AG20443 (cell line): ENCODE results near the gene WNK4.
A peak's percentile ranks its signal among the peaks of the same experiment; 100 is the strongest.
"Not testable (repeated sequence)": the region's sequence is repeated elsewhere in the genome, so short reads cannot be mapped to it uniquely, and the experiment has no call there.

Experiments used
- DNase-seq: peaks from one replicate; pipeline ENCODE4 v3.0.0; 2012; ENCODE audit warnings: low spot score, mixed read lengths

WNK4 gene

DNA sequence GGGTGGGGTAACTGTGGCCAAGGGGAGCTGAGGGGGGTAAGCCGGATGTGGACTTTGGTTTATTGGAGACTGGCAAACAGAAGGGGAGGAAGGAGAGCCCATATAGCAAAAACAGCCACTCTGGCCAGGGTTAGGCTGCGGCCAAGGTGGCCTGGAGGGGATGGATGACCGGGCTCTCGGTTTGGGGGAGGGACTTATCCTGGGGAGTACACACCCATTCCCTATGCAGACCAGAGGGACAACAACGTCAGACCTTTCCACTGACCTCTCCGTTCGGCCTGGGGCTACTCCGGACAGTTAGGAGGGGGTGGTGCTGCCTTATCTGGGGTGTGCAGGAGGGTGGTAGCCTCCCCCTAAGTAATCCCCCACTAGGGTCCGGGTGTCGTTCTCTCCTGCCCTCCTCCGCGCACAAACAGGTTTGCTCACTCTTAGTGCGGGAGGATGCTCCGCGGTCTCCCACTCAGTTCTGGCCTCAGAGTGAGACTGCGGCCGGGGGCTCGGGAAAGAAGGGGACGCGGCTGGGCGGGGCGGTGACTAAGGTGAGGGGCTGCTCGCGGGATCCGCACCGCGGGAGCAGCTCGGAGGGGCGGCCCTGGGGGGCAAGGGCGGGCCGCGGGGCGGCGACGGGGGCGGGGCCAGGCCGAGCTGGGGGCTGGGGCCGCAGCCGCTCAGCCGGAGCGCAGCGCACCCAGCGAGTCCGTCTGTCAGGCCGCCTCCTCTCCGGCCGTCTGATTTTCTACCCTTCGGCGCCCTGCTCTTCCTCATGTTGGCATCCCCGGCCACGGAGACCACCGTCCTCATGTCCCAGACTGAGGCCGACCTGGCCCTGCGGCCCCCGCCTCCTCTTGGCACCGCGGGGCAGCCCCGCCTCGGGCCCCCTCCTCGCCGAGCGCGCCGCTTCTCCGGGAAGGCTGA lies at the start of gene WNK4:
TSS of gene WNK4 (plus strand) at position 675 of the 915 bp plus-strand sequence. CDS start at position 764, 89 bp downstream.
- peak; percentile 88 for DNase-seq

DNA sequence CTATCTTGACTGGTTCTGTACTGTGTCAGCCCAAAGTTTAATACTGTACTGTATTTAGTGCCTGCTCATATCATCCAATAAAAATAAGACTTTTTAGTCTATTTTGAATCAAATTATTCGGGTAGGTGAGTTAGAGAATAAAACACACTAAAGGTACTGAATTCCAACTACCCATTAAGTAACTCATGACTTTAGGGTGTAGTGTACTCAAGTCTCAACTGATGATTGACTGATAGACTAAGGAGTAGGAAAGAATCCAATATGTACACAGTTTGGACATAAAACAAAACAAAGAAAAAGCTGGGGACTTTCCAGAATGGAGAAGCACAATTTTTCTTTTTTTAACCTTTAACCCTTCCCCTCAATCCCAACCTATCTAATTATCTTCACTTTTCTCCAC lies 39.7 kb upstream of the WNK4 start:
- DNase-seq: no peak

DNA sequence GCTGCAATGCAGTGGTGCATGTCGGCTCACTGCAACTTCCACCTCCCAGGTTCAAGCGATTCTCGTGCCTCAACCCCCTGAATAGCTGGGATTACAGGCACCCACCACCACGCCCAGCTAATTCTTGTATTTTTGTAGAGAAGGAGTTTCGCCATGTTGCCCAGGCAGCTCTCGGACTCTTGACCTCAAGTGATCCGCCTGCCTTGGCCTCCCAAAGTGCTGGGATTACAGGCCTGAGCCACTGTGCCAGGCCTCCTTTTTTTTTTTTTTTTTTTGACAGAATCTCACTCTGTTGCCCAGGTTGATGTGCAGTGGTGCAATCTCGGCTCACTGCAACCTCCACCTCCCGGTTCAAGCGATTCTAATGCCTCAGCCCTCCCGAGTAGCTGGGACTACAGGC lies 37.5 kb upstream of the WNK4 start:
- DNase-seq: not testable (repeated sequence)

DNA sequence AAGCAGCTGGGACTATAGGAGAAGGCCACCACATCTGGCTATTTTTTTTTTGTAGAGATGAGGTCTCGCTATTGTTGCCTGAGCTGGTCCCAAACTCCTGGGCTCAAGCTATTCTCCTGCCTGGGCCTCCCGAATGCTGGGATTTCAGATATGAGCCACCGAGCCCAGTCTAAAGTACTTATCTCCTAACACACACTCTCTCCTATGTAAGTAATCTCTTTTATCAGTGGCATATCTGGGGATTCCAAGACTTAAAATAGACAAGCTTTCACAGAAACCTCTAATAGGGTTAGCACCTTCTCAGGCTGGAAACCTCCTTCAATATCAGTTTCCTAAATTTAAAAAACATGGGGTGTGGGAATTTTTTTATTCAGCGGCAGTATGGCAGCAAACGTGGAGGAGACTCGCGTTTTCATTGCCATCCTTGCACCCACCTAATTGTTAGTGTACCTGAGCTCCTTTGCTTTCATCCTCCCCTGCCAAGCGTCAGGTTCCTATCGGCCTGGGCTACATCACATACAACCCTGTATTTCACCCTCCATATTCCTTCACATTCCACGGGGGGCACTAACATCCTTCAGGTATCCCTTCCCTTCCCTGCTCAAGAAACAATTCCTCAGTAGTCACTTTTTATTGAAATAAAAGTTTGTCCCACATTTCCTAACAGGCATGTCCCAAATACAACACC lies 36.7 kb upstream of the WNK4 start:
- no peak for DNase-seq

DNA sequence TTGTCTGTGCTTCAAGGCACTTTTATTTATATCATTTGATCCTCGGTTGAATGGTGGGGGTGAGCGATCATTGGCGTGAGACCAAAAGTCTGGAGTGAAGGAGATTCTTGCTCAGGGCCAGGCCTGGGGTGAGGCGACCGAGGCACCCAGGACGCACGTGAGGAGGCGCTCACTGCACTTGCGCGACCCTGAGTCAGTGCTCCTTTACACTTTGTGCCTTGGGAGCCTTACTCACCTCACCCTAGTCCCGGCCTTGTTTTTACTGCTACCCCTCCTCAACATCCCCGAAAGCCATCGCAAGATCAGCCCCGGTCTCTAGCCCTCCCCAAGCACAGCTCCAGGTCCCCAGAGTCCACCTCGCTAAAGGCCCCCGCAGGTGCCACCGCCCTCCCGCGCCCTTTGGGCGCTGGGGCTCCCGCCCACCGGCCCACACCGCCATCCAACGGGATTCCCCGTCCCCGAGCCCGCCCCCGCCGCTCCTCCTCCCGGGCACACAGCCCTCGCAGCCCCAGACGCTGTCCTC lies 36.1 kb upstream of the WNK4 start:
- DNase-seq: peak; percentile 68

DNA sequence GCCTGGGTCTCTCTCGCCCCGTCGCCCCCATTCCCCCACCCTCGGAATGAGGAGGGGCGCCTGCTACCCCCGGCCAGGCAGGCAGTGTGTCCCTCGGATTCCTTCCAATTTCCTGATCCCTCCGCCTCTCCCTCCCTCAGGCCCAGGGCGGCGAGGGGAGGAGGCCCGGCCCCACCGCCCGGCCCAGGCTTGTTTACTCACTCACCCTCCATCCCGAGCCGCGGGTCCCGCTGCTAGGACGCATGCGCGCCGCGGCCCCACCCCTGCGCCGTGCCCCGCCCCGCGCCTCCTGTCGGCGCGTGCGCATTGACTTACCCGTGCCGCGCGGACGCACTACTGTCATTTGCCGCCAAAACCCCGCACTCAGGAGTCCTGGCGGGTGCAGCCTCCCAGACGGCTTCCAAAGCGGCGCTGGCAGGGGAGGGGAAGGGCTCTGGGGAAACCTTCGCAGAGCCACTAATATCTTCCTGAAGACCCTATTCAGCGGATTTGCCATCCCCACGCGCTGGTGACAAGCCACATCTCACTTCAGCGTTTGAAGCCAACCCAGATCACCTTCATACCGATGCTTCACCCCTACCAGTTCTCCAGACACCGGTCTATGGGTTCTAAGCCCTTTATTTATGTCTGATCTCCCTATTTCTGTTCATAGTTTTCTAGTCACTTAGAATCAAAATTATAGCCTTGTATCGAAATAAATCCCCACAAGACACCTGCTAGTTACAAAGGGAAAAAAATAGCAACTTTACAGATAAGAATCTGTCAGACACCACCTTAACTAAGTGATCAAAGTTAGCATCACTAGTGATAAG lies 35.4 kb upstream of the WNK4 start, which contains the start of gene EZH1:
TSS of gene EZH1 (minus strand) at position 235 of the 812 bp plus-strand sequence. CDS start 16,099 bp downstream, outside the sequence.
- peak; percentile 100 for DNase-seq

DNA sequence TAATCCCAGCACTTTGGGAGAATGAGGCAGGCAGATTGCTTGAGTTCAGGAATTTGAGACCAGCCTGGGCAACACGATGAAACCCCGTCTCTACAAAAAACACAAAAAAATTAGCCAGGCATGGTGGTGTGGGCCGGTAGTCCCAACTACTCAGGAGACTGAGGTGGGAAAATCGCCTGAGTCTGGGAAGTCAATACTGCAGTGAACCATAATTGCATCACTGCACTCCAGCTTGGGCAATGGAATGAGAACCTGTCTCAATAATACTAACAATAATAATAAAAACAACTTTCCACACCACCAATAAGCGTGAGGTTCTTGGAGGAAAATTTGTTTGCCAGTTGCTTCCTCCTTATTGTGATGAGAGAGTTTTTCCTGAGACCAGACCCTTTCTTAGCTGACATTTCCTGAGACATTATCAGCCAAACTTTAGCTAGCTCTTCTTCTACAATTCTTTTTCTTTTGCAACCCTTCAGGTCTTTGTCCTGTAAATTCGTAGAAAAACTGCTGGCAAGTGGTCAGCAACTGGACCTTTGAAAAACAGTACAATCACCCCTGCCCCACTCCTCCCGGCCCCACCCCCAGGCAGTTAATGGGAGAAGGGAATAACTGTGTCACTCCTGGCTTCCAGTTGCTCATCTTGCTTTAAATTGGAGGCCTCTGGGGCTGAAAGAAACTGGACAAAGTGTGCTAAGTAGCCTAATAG lies 32.1 kb upstream of the WNK4 start:
- DNase-seq: no peak

DNA sequence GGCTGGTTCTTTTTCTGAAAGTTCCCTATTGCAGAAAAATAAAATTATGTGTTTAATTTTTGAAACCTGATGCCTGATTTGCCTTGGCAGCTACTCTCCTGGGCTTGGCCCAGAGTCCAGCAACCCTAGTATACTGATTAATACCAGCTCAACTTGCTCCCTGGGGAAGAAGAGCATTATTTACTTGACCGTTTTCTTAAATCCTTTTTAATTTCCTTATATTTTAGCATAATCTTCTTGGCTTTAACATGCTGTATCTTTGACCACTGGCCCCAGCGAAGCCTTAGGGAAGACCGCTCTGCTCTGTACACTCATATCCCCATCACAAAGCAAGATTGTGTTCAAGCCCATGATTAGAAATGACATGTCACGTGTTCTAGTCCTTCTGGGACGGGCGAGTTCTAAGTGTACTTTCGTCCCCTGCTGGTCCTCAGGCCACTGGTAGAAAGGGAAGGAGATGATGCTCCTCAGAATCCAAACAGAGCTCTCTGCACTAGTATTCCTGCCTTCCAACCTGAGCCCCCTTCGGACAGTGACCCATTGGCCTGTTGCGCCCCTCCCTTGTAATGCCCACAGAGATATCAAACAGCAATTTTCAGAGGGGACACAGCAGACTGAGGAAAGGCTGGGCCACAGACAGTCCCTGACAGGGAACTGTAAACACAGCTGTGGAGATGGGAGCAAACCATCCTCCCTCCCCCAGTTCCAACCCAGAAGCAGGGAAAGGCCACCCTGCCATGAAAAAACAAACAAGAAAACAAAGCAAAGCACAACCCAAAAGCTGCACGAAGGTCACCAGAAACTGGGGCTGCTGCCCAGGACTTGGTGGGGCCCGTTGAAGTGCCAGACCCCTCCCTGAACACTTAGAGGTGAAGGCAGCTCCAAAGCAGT lies 31.3 kb upstream of the WNK4 start:
- no peak for DNase-seq

DNA sequence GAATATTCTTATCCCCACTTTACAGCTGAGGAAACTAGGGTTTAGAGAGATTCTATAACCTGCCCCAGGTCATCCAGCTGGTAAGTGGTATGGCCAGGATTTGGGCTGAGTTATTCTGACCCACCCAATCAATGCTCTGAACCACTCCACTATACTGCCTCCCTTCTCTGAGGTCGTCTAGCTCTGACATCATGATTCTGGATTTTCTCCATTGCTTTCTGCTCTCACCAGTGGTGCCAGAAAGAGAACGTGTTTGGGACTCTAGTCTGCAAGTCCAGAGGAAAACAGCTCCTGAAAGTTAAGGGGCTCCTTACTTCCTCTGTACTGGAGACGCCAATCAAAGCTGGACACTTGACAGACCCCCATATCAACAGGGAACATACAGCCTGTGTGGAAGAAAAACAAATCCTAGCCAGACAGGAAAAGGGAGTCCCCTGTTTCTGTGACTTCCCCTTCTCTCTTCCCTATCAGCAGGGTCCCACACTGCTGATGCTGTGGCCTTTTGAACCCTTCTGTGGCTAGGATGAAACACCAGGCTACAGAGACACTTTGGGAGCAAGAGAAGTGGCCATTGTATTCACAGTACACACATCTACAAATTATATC lies 29.6 kb upstream of the WNK4 start:
- no peak for DNase-seq

DNA sequence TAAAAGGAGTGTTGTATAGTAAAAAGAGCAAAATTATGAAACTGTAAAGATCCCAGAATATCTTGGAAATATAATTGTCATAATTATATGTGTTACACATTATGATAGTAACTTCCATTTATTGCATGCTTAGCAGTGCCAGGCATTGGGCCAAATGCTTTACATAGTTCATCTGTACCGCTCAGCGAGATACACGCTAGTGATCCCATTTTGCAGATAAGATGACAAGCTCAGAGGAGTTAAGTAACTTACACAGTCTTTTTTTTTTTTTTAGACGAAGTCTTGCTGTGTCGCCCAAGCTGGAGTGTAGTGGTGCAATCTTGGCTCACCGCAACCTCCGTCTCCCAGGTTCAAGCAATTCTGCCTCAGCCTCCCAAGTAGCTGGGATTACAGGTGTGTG lies 28.8 kb upstream of the WNK4 start:
- no peak for DNase-seq

DNA sequence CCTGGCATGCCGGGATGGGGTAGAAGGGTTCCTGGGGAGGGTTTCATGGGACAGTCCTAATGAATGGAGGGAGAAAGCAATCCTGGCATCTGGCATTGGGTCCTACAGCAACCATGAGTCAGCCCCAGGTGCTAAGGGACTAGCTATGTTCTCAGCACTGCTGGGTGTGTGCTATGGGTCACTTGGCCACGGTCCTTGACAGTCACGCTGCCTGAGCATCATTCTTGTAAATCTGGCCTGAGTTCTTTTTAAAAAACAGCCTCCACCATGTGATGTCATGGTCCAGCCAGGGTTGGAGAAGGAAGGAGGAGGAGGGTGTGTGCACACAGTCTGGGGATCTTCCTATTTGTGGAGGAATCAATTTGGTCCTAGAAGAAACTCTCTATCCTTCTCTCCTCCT lies 25.6 kb upstream of the WNK4 start:
- DNase-seq: peak; percentile 31

DNA sequence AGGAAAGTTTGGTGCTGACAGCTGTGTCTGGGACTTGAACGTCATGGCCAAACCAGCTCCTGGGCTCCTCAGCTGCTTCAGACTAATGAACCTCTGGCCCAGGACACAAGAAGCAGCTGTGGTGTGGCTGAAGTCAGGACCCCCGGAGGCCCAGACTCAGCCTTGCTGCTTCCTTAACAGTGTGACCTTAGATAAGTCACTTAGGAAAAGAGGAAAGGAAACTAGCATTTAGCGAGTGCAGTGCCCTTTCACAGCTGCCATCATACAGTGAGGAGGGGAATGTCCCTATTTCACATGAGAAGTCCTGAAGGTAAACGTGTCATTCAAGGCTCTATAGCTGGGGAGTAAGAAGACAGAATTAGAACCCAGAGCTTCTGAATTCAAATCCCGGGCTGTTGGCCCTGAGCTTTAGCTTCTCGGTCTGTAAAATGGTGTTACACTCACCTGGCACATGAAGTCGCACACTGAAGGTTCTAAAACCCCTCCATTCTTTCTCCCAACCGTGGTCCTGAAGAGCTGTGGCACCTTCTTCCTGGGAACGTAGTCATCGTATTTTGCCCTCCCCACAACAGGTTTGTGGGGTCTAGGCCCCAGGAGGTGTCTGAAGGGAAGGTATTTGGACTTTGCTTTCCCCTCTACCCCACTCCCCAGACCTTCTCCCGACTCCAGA lies 20.3 kb upstream of the WNK4 start:
- no peak for DNase-seq

DNA sequence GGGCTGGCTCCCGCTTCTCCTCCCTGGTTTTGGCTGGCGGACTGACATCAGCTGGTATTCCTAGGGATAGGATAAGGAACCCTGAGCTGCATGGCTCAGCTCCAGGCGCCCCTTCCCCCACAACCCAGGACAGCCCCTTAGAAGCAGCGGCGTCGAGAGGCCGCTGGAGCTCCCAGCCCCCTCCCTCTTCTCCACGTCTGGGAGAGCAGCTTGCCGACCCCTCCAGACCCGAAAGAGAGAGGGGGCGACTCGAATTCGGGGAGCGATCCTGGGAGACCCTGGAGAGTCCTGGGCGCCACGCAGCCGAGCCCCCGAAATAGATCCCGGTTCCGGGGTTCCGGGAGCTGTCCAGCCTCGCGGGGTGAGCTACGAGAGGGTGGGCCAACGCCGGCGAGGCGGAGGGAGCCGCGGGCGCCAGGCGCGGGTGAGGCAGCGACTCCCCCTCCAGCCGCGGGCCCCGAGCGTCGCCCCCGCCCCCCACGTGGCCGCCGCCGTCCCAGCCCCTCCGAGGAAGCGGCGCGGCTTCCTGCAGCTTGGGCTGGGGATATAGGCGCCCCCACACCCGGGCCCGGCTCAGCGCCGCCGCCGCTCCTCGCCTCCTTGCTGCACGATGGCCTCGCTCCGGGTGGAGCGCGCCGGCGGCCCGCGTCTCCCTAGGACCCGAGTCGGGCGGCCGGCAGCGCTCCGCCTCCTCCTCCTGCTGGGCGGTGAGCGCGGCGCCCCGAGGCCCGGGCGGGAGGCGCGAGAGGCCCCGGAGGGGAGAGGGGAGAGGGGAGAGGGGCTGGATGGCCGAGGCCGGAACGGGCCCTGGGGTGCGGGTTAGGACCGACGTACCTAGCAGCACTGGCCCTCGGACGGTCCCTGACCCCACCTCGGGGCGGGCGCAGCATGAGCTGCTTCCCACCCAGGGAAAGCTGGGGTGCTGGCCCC lies 19.5 kb upstream of the WNK4 start, which contains the start of gene RAMP2:
TSS of gene RAMP2 (plus strand) at position 576 of the 930 bp plus-strand sequence. CDS start at position 611, 35 bp downstream.
- DNase-seq: peak; percentile 53

DNA sequence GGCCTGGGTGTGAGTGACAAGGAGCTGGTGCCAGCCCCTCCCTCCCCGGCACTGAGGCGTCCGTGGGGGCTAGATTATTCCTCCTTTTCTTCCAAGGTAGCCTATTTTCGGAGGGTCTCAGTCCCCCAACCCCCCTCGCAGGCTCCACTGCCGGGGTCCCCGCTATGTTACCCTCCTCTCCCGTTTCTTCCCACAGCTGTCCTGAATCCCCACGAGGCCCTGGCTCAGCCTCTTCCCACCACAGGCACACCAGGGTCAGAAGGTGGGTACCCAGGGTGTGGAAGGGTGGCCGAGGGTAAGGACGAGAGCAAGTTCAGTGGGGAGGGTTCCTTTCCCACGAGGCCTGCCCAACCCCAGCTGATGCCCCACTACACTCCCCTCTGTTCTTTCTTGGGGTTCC lies 18.8 kb upstream of the WNK4 start:
- no peak for DNase-seq

DNA sequence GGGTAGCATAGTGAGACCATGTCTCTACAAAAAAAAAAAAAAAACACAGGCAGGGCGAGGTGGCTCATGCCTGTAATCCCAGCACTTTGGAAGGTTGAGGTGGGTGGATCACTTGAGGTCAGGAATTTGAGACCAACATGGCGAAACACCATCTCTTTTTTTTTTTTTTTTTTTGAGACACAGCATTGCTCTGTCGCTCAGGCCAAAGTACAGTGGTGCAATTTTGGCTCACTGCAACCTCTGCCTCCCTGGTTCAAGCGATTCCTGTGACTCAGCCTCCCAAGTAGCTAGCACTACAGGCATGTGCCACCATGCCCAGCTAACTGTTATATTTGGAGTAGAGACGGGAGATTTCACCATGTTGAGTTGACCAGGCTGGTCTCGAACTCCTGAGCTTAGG lies 14.3 kb upstream of the WNK4 start:
- no peak for DNase-seq

DNA sequence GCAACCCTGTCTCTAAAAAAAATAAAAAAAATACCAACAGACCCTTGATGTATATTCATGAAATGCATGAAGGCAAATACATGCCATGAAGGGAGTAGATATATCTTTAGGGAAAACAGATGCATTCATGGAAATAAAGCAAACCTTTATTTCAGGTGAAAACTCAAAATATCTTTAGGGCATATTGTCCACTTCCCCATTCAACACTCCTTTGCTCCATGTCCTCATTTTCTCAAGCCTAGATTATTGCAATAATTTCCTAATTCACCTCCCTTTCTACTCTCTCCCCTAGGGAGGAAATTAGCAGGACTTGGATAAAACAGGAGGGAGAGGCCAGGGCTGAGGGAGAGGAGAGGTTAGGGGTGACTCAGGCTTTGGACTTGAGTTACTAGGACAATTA lies 12.9 kb upstream of the WNK4 start:
- no peak for DNase-seq

DNA sequence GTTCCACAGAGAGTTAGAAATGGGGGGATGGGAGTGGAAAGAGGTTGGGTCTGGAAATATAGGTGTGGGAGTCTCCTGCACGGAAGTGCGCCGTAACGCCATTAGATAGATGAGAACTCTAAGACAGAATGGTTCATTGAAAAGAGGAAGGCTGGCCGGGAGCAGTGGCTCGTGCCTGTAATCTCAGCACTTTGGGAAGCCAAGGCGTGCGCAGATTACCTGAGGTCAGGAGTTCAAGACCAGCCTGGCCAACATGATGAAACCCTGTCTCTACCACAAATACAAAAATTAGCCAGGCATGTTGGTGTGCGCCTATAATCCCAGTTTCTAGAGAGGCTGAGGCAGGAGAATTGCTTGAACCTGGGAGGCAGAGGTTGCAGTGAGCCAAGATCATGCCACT lies 12.4 kb upstream of the WNK4 start:
- not testable (repeated sequence) for DNase-seq

DNA sequence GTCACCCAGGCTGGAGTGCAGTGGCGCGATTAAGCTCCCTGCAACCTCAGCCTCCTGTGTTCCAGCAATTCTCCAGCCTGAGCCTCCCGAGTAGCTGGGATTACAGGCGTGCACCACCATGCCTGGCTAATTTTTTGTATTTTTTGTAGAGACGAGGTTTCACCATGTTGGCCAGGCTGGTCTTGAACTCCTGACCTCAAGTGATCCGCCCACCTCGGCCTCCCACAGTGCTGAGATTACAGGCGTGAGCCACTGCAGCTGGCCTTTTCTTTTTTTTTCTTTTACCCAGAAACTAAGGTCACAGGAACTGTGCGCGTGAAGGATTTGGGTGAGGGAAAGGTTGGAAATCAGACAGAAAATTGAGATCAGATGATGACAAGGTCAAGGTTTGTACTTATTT lies 10.4 kb upstream of the WNK4 start:
- DNase-seq: not testable (repeated sequence)
